GM04504 (cell line): ENCODE measurements around the gene COG5.
A peak's percentile ranks its signal among the peaks of the same experiment; 100 is the strongest.

ENCODE experiments used
- DNase-seq: peaks from one replicate; pipeline ENCODE4 v3.0.0-alpha.2; 2012; ENCODE audit warnings: low read depth

COG5 gene

DNA sequence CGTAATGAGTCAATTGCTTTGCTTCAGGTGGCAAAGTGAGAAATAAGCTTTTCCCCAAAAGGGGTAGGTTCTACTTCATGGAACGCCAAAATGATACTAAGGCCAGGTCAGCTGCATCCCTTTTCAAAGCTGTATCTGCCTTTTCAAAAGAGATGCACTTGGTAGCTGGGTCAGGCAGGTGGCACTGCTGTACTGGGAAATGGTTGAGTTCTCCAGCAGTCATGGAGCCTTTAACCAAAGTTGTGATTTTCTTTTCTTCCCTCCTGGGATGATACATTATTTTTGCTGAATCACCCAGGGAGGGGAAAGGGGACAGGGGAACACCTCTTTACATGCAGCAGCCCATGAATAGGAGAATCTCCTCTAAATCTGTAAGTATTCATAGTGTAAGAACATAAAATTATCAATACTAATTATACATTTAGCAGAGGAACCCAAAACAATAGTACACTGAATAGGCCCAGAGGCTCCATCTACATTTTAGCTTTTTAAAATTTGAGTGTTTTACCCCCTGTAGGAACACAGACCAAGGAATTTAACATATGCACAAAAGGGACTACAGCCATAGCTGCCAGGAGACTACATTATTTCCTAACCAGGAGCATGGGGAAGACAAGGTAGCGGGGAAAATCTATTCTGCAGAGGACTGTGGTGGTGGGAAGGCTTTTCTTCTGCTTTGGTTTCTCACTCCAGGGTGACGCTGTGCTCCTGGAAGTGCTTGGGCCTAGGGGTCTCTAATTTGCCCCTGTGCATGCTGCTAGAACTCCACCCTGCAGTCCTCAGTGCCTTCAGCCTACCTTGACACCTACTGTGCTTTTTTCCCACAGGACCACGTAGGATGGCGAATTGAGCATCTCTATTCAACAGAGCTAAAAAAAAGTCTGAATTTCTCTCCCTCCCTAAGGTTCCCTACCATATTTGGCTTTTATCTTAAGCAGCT is 100.3 kb downstream of the COG5 start:
- peak; percentile 51 for DNase-seq

- DNase-seq: no peak
Observed at GRCh38 chr7:107461938-107462533, 101.7 kb downstream of the COG5 start.

DNA sequence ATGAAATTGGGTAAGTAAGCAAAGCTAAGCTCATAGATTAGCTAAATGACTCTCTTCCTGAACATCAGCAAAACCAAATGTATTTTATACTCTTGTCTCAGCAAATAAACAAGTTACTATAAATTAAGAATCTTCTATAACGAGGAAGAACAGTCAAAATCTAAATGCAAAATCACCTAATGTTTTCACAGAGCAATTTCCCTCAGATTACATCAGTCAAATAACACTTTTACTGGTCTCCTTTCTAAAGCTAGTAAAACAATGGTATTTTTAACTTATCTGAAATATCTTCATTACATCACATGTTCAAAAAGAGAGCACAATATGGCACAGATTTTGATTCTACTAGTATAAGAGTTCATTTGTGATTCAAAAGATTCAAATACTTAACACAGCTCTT is 110.3 kb downstream of the COG5 start:
- no peak for DNase-seq

- peak; percentile 10 for DNase-seq
Observed at GRCh38 chr7:107450970-107451369, 112.8 kb downstream of the COG5 start.

GRCh38 chr7:107446988-107447387 is 116.7 kb downstream of the COG5 start:
- no peak for DNase-seq

- DNase-seq: peak; percentile 18
Observed at GRCh38 chr7:107446531-107446930, 117.2 kb downstream of the COG5 start.

DNA sequence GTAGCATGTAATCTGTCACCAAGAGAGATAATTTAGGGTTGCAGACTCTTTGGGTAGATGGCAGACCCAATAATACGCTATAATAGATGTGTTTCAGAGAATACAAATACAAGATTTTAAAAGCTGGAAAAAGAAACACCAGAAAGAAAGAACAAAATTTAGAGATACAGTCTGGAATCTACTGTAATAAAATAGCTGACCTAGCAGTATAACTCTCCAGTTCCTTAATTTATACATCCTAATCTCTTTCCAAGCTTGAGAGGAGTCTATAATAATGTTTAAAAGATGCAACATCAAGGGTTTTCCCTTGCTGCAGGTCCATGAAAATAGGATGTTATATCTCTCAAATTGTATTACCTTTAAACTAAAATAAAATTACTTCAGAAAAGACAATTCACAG is 121.0 kb downstream of the COG5 start:
- no peak for DNase-seq

GRCh38 chr7:107441581-107442422 is 121.9 kb downstream of the COG5 start:
- peak; percentile 13 for DNase-seq

GRCh38 chr7:107439025-107439424 is 124.7 kb downstream of the COG5 start:
- DNase-seq: no peak

DNA sequence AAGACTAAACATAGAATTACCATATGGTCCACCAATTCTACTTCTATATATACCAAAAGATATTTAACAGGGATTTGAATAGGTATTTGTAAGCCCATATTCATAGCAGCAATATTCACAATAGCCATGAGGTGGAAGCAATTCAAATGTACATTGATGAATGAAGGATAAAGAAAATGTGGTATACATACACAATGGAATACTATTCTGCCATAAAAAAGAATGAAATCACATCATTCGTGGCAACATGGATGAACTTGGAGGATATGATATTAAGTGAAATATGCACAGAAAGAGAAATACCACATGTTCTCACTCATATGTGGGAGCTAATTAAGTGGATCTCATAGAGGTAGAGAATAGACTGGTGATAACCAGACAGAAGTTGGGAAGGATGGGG is 128.0 kb downstream of the COG5 start:
- no peak for DNase-seq

DNA sequence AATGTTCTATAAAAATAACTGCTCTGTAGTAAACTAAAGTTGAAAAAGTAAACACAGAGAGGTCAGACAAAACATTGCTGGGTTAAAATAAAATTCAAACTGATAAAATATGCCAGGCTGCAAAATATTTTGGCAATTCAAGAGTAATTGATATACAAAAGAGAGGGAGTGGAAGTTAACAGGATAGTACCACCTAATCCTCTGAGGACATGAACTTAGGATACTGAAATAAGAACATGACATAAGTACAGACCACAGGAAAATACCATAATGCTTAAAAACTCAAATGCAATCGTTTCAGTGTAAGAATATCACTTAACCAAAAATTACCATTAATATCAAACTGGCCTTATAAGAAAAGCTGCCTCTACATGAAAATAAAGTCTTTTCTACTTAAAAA is 131.5 kb downstream of the COG5 start:
- DNase-seq: no peak

- no peak for DNase-seq
Observed at GRCh38 chr7:107430057-107430456, 133.7 kb downstream of the COG5 start.

DNA sequence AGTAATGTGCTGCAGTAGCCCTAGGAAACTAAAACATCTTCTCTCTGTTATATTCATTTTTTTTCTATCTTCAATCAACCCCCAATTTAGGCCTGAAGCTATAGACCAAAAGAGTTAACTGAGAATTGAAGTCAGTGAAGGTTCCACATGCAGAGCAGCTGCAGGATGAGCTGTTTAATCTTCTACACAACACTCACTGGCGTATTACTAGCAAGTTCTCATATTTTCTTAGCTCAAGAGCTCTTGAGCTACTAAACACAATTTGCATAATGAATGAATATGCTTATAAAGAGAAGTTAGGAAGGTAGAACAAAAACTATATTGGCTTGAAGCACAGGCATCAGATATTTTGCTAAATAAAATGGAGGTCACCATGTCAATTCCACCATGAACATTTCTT is 135.1 kb downstream of the COG5 start:
- no peak for DNase-seq

DNA sequence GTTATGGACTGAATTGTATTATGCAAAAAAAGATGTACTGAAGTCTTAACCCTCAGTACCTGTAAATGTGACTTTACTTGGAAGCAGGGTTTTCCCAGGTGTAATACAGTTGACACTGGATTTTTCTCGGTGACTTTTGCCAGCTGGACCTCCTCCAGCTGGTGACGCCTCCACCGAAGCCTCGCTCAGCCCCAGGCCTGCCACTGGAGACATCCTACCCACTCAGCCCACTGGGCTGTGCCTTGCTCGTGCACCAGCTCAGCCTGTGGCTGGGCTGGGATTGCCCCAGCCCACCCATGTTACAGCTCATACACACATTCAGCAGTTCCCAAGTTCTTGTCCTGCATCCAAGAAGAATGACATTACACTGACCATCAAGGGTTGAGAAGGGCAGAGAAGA is 136.3 kb downstream of the COG5 start:
- DNase-seq: no peak

GRCh38 chr7:107414198-107414597 is 149.5 kb downstream of the COG5 start:
- DNase-seq: no peak

GRCh38 chr7:107408349-107408748 is 155.4 kb downstream of the COG5 start:
- no peak for DNase-seq

DNA sequence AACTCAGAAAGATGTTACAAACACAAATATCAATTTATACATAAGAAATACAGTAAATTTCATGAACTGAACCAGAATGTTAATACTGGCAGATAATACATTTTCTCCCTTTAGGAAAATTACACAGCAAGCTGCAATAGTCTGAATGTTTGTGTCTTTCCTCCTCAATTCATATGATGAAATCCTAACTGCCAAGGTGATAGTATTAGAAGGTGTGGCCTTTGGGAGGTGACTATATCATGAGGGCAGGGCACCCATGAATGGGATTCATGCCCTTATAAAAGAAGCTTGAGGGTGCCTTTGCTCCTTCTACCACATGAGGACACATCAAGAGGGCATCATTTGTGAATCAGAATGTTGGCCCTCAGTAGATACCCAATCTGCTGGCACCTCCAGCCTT is 158.2 kb downstream of the COG5 start:
- no peak for DNase-seq

- no peak for DNase-seq
Observed at GRCh38 chr7:107404740-107405537, 158.8 kb downstream of the COG5 start.

- DNase-seq: no peak
Observed at GRCh38 chr7:107398161-107398560, 165.6 kb downstream of the COG5 start.

- DNase-seq: no peak
Observed at GRCh38 chr7:107396990-107397389, 166.7 kb downstream of the COG5 start.

DNA sequence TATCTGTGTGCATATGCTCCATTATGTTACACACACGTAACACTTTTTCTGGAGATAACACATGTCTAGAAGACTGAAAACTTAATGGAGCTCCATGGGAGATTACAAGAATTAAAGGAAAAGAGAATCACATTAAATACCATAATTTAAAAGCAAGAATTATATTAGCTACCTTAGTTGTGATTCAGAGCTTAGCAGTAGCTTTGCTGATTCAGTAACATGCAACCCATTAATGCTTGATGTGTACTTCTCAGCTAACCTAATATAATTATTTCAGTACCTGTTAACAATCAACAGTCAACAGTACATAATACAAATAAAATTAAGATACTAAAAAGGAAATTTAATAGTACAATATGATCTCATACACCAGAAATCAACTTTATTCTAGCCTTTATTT is 167.6 kb downstream of the COG5 start:
- no peak for DNase-seq

DNA sequence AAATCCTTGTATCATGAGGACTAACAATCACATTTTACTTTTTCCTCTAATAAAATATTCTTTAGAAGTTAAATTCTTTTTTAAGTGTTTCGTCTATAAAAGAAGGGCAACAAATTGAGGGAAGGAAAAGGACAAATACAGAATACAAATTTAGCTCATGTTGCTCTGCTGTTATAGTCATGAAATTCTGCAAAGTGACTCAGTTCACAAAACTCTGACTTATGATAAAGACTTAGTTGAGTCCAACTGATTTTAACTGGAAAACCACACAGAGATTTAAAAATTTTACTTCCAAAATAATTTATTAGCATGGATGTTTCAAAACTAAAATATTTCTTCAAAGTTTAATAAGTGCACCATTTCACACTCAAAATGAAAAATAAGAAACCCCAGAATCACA is 168.9 kb downstream of the COG5 start:
- DNase-seq: peak; percentile 19
